Neutrophil (primary cell): ENCODE data around the gene PAWR.
"Not testable (repeated sequence)": the region's sequence is repeated elsewhere in the genome, so short reads cannot be mapped to it uniquely, and the experiment has no call there.

Experiments
- H3K27ac ChIP-seq: fragments of 200-600 bp; sonication (generic); 2 replicates; pipeline ENCODE4 v1.5.1; 2016; ENCODE audit warnings: mild to moderate bottlenecking, moderate library complexity
- H3K27me3 ChIP-seq: fragments of 200-600 bp; sonication (generic); 2 replicates; pipeline ENCODE4 v1.6.0; 2016; ENCODE audit warnings: mild to moderate bottlenecking
- H3K36me3 ChIP-seq: fragments of 200-600 bp; sonication (generic); 2 replicates; pipeline ENCODE4 v1.5.1; 2017
- H3K4me1 ChIP-seq, 2 experiments: fragments of 200-600 bp in 1 of 2; sonication (generic) in 1 of 2; 1 replicate in 1 of 2; 2 replicates in 1 of 2; pipeline versions ENCODE4 v1.5.1 to v1.6.1; 2013 to 2016; ENCODE audit warnings: low read depth in 1 of 2, low read length in 1 of 2, mild to moderate bottlenecking in 1 of 2, moderate library complexity in 1 of 2; ENCODE audit not compliant: control insufficient read depth in 1 of 2, insufficient read depth in 1 of 2
- H3K4me3 ChIP-seq, 2 experiments: fragments of 200-600 bp in 1 of 2; sonication (generic) in 1 of 2; 1 replicate in 1 of 2; 2 replicates in 1 of 2; pipeline ENCODE4 v1.5.1; 2013 to 2016; ENCODE audit warnings: low read depth in 1 of 2, low read length in 1 of 2, mild to moderate bottlenecking in 1 of 2, moderate library complexity in 1 of 2
- H3K9me3 ChIP-seq: fragments of 200-600 bp; sonication (generic); 2 replicates; pipeline ENCODE4 v1.5.1; 2016
- TF ChIP-seq, protein P1 (sequence below): fragments of 200-600 bp; sonication (generic); IDR thresholded peaks from 2 replicates; pipeline ENCODE4 v1.5.1; 2016; ENCODE audit warnings: antibody characterized with exemption

PAWR gene

DNA sequence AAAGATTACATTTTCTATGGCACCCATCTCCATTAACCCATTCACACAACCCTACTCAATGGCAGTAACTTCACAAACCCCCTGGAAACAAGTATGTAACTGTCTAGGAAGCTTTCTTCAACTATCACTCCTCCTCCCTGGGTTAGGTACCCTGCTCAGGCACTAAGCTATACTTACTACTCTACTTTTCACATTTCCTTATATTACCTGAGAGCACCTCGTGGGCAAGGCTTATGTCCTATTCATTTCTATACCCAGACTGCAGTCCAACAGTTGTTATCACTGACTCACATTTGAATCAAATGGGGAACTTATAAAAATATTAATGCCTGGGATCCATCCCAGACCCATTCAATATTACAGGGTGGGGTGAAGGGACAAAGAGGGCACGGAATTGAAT, 4.6 kb downstream of the PAWR start:
- no peak overlapping the region for H3K27ac ChIP-seq
- no peaks in the 10 kb centered on the region for H3K9me3 ChIP-seq
- peaks cover 19 to 23% of the 10 kb centered on the region in 2 experiments for H3K4me1 ChIP-seq
- TF ChIP-seq, protein P1, sequence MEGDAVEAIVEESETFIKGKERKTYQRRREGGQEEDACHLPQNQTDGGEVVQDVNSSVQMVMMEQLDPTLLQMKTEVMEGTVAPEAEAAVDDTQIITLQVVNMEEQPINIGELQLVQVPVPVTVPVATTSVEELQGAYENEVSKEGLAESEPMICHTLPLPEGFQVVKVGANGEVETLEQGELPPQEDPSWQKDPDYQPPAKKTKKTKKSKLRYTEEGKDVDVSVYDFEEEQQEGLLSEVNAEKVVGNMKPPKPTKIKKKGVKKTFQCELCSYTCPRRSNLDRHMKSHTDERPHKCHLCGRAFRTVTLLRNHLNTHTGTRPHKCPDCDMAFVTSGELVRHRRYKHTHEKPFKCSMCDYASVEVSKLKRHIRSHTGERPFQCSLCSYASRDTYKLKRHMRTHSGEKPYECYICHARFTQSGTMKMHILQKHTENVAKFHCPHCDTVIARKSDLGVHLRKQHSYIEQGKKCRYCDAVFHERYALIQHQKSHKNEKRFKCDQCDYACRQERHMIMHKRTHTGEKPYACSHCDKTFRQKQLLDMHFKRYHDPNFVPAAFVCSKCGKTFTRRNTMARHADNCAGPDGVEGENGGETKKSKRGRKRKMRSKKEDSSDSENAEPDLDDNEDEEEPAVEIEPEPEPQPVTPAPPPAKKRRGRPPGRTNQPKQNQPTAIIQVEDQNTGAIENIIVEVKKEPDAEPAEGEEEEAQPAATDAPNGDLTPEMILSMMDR: no peak
- no peak overlapping the region for H3K4me3 ChIP-seq
- H3K27me3 ChIP-seq: peaks cover 38% of the 10 kb centered on the region
- H3K36me3 ChIP-seq: no peaks in the 10 kb centered on the region

- Histone ChIP-seq H3K27ac (no peak overlapping the region), H3K4me3 (no peak overlapping the region), H3K36me3 (no peaks in the 10 kb centered on the region)
Observed at GRCh38 chr12:79685068-79685467, 5.7 kb downstream of the PAWR start.

GRCh38 chr12:79684338-79684737, 6.4 kb downstream of the PAWR start:
- H3K4me3 ChIP-seq, H3K9me3 ChIP-seq, H3K4me1 ChIP-seq, H3K36me3 ChIP-seq, H3K27ac ChIP-seq: not testable (repeated sequence)
- peaks cover 19% of the 10 kb centered on the region for H3K27me3 ChIP-seq

More at GRCh38 chr12:79685068-79685467, 5.7 kb downstream of the PAWR start:
- peaks cover 11 to 14% of the 10 kb centered on the region in 2 experiments for H3K4me1 ChIP-seq
- TF ChIP-seq, protein P1: no peak
- H3K27me3 ChIP-seq: peaks cover 27% of the 10 kb centered on the region
- no peaks in the 10 kb centered on the region for H3K9me3 ChIP-seq

DNA sequence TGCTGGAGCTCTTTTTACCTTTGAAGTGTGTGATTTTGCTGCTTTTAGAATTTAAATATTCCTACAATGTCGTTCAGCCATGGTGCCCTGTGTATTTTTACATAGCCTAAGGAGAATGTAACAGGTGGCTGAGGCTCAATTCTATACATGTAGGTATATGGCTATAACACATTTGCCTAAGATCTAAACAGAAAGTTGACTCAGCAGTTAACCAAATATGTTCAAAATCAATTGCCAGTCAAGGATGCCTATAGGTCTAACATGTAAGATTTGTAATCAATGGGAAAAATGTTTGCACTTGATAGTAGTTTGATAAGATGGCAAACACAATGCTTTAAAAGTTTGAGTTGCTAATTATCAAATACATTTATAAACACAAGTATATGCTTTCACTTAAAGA, 8.2 kb downstream of the PAWR start:
- TF ChIP-seq, protein P1: no peak
- Histone ChIP-seq H3K4me1 (no peaks in the 10 kb centered on the region), H3K4me3 (no peak overlapping the region), H3K36me3 (no peaks in the 10 kb centered on the region), H3K27me3 (peaks cover 2% of the 10 kb centered on the region), H3K27ac (no peak overlapping the region), H3K9me3 (no peaks in the 10 kb centered on the region)

DNA sequence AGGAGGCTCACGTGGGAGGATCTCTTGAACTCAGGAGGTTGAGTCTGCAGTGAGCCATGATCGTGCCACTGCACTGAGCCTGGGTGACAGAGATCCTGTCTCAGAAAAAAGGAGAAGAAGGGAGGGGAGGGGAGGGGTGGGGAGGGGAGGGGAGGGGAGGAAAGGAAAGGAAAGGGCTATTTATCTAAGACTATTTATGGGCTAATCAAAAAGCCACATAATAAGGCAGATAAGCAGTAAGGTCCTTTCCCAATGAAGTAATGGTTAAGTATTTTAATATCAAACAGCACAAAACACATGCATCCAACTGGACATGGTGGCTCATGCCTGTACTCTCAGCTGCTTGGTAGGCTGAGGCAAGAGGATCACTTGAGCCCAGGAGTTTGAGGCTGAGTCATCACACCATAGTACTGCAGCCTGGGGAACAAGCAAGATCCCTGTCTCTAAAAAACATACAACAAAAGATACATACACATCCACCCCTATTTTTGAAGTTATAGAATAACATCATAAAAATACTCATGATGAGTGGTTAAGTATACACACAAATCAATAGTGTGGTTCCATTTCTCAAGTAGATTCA, 9.7 kb downstream of the PAWR start:
- no peaks in the 10 kb centered on the region for H3K9me3 ChIP-seq
- H3K4me3 ChIP-seq: no peak overlapping the region
- no peaks in the 10 kb centered on the region for H3K36me3 ChIP-seq
- H3K27ac ChIP-seq: no peak overlapping the region
- no peaks in the 10 kb centered on the region for H3K4me1 ChIP-seq
- TF ChIP-seq, protein P1: no peak
- no peaks in the 10 kb centered on the region for H3K27me3 ChIP-seq

- no peaks in the 10 kb centered on the region for H3K4me1 ChIP-seq
- no peaks in the 10 kb centered on the region for H3K27me3 ChIP-seq
- H3K4me3 ChIP-seq: no peak overlapping the region
- no peaks in the 10 kb centered on the region for H3K9me3 ChIP-seq
- no peak overlapping the region for H3K27ac ChIP-seq
- TF ChIP-seq, protein P1: no peak
- no peaks in the 10 kb centered on the region for H3K36me3 ChIP-seq
Observed at GRCh38 chr12:79680051-79680450, 10.7 kb downstream of the PAWR start.
